NAMALWA (cell line): ENCODE data around the gene AMBRA1.

Experiments used
- DNase-seq: peaks from one replicate; pipeline ENCODE4 v3.0.0-alpha.2; 2015; ENCODE audit warnings: low spot score

Gene AMBRA1

DNA sequence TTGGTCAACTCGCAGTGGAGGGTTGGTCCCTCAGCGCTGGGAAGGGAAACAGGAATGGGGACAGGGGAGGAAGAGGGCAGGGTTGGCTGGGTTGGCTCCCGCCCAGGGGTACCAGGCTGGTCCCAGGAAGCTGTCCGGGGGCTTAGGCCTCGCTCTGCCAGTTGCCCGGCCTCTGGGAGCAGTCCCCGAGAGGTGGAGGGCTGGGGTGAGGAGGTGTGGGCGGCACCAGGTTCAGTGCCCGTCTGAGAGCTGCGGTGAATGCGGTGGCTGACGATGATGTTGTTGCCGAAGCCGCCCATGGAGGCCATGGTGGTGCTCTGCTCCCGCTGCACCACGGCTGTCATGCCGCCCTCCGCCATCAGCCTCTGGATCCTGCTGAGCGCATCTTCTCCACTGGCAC lies 196.3 kb downstream of the AMBRA1 start:
- no peak for DNase-seq

DNA sequence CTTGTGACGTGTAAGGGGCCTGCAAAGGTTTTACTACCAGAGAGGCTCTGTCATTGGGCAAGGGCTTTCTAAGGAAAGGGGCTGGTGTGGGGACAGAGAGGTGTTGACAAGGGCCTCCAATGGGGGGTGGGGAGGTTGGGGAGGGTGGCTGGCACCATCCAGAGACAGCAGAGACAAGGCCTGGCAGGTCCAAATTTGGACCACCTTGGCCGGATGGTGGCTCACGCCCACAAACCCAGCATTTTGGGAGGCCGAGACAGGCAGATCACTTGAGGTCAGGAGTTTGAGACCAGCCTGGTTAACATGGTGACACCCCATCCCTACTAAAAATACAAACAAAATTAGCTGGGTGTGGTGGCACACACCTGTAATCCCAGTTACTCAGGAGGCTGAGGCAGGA lies 200.1 kb downstream of the AMBRA1 start:
- DNase-seq, result no peak

DNA sequence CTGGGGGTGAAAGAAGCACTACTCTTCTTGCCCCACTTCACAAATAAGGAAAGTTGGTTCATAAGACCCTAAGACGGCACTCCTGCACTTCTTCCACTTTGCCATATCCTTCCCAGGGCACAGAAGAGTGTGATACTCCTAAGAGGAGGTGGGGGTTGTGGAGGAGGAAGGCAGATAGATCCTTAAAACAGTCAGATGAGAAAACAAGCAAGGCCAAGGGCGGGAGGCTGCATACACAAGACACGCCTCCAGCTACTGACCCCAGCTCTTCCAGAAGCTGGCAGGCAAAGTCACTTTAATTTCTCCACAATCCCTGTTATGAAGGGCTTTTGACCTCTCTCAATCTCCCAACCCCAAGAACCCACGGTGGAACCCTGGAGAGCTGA lies 200.6 kb downstream of the AMBRA1 start:
- no peak for DNase-seq

DNA sequence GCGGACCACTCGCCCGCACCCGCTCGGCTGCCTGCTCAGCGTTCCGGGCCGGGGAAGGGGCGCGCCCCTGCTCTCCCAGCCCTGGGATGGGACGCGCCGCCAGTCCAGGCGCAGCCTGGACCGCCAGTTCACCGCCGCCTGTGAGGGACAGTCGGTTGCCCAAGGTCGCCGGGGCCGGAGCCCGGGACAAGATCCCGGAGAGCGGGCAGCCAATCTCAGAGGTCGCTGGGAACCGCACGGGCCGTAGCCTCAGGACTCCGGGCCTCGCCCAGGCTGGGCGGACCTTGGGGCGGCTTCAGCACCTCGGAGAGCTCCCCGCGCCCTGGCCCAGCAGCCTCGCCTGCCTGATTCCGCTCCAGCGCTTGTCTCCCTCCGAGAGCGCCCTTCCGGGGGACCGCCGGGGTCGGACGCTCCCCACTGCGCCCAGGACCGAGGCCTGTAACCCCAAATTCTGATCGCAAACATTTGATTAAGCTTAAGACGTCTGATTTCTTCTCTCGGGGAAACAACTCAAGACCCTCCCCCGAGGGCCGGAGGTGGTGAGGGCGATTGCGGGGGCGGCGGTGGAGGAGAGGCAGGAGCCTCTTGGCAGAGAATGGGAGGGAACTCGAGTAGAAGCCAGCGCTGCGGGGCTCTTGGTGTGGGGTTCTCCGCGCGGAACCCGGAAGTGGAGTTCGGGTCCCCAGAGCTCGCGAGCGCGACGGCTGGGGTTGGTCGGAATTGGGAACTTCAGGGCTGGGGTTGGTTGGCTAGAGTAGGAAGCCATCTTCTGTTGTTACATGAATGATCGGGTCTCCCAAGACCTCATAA lies 201.2 kb downstream of the AMBRA1 start:
- peak; percentile 56 for DNase-seq

DNA sequence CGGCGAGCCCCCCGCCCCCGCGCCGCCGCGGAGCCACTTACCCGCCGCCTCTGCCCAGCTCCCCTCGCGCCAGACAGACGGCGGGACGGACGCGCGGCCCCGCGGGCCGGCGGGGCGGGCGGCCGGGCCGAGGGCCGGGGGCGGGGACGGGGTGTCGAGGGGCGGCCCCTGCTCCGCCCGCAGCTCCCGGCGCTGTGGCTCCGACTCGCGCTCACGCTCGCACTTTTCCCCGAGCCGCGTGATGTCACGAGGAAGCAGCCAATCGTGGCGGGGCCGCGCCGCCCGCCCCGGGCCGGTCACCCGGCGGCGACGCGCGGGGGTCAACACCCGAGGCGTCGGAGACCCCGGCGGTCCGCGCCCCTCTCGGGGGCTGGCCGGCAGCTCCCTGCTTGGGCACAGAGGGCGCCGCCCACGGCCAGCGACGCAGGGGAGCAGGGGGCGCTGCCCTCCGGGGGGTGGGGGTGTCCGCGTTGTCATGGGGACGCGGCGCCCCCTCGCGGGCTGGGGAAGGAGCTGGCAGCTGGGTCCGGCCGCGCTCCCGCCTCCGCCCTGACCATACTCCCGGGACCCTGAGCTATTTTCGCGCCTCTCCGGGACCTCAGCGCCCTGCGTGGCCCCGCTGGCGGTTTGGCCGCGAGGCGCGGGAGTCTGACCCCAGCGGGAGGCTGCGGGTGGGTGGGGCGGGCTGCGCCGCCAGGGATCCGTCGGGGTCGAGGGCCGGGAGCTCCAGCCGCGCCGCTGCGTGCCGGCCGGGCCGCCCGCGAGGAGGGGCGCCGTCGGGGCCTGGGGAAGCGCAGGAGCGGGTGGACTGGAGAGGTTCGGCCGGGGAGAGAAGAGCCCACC lies 202.0 kb downstream of the AMBRA1 start, which contains the start of gene CHRM4:
Gene CHRM4 (minus strand): TSS at position 199 of the 843 bp plus-strand sequence. CDS start 5,219 bp downstream, outside the sequence.
- no peak for DNase-seq

DNA sequence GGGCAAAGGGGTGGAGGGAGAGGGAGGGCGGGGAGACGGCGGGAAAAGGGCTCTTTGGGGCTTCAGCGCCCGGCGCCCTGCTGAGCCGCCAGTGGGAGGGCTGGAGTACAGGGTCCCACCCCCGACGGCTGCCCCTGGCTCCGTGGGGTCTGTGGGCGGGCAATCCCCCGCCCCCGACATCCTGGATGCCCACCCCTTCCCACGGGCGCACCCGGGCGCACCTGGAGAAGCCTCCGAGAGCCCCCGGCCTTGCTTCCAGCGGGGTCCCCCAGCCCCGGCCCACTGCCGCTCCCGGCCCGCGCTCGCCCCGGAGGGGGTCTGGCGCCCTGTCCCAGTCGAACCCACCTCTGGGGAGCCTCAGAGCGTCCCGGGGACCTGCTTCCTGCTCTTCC lies 202.6 kb downstream of the AMBRA1 start:
- DNase-seq, result no peak

DNA sequence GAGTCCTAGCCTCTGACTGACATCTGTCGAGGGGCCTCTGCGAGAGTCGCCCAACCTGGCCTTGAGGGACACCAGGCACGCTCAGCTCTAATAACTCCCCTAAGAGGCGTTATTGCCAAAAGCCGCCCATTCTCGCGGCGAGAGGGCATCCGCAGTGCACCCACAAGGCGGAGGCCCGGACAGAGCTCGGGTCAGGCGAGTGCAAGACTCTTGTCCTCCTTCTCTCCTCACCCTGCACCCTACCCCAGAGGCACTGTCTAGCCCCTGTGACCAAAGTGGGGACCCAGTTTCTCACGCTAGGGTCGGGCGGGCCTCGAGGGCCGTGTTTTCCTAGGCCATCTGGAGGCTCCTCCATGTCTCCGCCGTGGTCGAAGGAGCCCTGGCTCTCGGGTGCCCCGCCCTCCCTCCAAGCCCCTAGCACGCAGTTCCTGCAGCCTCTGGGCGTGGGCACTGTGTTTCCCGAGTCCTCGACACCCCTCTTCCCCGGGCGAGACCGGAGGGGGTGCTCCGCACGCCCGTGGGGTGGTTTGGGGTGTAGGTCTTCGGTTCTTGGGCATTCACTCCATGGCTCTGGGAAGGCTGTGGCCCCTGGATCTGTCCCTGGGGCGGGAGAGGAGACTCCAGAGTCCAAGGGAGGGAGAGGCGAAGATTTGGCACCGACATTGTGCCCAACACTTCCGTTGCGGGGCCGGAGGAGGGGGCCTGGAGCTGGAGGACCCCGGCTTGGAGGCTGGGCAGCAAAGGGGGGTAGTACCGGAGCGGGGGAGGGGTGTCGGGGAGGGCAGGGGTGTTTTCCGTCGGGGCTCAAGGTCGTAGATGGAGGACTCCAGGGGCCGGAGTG lies 203.3 kb downstream of the AMBRA1 start:
- no peak for DNase-seq

DNA sequence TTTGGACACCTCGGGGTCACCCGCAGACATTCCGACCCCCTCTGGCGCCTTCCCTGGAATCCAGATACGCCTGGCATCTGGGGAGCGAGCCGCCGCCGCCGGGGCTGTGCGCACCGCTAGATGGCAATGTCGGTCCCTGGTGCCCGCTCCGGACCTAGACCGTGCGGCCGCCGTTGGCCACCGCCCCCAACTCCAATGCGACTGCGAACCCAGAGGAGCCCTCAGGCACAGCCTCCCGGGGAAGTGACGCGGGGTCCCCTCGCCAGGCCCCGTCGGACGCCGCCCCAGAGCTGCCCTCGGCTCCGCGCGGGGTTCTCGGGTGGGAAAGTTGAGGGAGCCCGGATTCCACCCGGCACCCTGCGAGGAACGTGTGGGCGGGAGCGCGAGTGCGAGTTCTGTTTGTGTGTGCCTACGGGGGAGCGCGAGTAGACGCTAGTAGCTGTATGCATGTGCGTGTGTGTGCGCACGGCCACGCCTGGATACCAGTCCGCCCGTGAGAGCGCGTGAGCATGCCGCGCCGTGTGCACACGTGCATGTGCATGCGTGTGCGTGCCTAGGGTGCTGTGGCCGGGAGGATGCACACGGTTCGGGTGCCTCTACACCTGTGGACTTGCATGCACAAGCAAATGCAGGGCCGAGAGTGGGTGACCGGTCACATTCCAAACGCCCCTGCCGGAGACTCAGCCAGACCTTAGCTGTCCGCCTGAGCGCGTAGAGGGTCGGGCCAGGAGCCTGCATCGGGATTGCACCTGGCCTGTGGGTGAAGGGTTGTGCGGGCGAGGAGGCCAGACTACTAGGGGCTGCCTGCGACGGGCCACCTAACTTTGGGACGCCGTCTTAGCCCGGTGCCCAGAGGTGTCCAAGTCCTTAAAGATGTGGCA lies 204.1 kb downstream of the AMBRA1 start:
- peak; percentile 70 for DNase-seq

DNA sequence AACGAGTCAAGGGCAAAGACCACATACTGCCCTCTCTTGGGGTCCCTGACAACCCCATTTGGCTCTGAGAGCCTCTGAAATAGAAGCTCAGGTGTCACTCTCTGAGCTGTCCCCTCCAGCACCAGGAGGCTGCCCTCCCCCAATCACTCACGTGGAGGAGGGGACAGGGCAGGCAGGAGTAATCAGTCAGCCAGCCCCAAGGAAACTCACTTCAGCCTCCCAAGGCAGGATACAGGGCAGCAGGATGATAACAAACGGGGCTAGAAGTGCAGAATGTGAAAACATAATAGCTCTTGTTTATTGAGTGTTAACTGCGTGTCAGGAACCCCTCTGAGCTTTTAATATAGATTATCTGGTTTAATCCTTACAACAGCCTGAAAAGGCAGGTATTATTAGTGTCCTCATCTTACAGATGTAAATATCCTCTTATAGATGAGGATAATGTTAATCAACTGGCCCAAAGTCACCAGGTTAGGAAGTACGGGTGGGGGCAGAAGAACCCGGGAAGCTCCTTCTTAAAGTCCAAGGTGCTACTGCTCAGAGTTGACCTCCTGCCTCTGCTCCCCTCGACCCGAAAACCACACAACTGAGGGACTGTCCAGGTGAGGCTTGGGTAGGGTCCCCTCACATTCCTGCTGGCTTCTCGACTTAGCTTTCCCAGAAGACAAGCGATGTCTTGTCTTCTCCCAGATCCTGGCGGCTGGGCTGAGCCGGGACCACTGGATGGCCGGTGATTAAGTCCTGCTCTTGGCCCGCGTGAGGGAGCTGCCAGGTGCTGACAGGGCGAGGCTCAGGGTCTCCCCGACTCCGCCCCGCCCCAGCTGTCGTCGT lies 205.0 kb downstream of the AMBRA1 start:
- DNase-seq, result no peak

DNA sequence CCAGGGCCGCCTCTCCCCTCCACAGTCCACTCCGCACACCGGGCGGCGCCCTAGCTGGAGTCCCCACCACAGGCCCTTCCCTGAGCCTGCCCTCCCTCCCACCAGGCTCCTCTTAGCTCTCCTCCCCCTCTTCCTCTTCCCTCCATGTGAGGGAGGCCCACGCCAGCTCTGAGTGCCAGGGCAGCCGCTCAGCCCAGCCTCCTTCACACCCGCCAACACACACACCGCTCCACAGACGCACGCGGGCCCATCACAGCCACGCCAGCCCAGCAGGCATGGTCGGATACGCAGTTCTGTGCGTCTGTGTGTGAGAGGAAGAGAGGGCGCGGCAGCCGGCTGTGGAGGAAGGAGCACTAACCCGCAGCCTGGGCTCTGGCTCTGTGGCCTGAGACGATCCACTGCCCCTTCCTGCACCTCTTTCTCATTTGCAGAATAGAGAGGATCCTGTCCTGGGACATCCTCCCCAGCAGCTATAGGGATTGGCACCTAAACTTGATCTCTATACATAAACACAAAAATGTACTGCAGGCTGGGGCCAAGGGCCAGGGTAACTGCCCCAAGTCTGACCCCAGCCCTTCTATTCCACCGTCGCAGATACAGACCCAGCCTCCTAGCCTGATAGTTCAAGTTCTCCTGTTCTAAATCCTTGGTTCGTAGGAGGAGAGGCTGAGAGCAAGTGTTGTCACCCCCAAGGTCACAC lies 205.8 kb downstream of the AMBRA1 start:
- no peak for DNase-seq

DNA sequence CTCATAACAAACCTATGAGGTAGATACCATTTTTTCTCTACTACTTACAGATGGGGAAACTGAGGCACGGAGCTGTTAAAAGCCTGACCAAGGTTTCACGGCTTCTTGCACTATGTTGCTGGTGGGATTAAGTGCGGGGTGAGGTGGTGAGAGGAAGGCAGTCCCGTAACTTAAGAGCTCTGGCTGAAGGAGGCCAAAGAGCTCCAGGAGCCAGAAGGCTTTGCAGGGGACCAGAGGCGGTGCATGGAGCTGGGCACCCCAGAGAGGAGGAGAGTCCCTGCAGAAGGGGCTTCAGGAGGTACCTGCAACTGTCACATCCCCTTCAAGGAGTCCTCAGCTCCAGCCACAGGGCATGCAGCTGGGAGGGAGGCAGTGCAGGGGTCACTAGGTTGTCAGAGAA lies 206.4 kb downstream of the AMBRA1 start:
- no peak for DNase-seq

DNA sequence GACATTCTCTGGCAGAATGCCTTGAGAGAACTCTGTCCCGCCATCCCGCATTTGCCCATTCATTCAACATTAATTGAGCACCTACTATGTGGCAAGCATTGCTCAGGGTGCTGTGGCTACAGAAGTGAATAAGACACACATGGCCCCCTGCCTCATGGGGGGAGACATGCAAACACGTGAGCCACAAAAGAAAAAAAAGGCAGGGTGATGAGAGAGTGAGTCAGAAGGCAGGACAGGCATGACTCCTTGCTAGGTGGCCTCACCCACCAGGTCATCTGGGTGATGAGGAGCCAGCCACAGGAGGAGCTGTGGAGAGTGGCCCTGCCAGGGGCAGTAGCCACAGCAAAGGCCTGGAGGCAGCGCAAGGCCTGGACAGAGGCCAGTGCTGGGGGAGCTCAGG lies 207.1 kb downstream of the AMBRA1 start:
- DNase-seq, result no peak

DNA sequence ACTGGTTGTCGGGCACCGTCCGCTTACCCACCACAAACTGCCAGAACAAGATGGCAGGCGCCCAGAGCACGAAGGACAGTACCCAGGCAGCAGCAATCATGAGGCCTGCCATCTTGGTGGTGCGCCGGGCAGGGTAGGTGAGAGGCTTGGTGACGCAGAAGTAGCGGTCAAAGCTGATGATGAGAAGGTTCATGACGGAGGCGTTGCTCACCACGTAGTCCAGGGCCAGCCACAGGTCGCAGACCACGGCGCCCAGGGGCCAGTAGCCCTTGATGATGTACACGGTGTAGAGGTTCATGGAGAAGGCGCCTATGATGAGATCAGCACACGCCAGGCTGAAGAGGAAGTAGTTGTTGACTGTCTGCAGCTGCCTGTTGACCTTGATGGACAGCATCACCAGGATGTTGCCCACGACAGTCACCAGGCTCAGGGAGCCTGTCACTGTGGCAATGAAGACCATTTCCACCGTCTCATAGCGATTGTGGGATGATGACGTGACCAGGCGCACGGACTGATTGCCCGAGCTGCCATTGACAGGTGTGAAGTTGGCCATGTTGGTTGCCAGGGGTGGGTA lies 207.7 kb downstream of the AMBRA1 start:
- DNase-seq, result no peak

DNA sequence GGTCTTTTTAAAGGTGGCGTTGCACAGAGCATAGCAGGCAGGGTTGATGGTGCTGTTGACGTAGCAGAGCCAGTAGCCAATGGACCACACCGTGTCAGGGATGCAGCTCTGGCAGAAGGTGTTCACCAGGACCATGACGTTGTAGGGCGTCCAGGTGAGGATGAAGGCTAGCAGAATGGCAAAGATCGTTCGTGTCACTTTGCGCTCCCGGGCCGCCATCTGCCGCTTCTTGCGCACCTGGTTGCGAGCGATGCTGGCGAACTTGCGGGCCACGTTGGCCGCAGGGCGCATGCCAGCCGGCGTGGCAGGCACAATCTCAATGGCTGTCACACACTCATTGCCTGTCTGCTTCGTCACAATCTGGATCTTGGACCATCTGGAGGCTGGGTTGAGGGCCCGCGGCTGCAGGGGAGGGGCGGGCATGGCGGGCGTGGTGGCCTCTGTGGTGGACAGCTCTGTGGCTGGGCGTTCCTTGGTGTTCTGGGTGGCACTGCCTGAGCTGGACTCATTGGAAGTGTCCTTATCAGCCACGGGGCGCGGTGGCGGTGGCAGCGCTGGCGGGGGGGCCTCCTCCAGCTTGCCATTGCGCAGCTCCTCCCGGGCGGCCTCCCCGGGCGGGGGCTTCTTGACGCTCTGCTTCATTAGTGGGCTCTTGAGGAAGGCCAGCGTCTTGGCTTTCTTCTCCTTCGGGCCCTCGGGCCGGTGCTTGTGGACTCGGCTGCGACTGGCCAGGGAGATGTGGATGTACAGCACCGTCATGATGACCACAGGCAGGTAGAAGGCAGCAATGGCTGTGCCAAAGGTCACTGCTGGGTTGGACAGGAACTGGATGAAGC lies 208.4 kb downstream of the AMBRA1 start:
- DNase-seq, result no peak

DNA sequence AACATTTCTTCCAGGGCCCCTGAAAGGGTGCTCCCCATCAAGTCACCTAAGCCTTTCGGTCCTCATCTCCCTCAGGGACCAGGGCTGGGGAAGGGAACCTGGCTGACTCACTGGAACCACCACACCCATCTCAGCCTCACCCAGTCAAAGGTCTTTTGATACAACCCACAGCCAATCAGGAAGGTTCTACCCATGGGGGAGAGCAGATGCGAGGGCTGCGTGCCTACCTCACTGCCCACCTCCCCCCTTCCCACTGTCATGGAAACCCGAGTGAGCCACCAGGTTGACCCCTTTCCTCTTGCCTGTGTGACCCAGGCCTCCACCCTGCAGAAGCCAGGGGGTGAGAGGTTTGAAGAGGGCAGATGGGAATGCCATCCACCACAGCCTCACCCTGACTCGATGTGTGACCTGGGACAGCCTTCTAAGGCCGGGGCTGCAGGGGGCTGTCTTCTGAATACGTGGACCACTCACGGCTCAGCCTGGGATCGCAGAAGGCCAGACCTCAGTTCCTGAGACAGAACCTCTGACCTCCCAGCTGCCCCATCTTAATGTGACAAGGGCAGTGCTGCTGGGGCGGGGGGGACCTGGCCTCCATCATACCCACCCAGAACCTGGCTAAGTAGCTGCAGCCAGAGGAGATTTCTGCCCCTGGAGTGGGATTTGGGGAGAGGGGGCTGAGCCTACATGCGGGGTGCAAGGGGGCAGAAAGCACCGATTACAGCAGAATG lies 209.7 kb downstream of the AMBRA1 start:
- no peak for DNase-seq

DNA sequence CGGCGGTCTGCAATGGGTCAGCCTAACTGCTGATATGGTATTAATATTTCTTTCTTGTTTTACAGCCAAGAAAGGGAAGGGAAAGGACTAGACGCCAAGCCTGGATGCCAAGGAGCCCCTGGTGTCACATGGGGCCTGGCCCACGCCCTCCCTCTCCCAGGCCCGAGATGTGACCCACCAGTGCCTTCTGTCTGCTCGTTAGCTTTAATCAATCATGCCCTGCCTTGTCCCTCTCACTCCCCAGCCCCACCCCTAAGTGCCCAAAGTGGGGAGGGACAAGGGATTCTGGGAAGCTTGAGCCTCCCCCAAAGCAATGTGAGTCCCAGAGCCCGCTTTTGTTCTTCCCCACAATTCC lies 210.4 kb downstream of the AMBRA1 start:
- DNase-seq, result no peak

DNA sequence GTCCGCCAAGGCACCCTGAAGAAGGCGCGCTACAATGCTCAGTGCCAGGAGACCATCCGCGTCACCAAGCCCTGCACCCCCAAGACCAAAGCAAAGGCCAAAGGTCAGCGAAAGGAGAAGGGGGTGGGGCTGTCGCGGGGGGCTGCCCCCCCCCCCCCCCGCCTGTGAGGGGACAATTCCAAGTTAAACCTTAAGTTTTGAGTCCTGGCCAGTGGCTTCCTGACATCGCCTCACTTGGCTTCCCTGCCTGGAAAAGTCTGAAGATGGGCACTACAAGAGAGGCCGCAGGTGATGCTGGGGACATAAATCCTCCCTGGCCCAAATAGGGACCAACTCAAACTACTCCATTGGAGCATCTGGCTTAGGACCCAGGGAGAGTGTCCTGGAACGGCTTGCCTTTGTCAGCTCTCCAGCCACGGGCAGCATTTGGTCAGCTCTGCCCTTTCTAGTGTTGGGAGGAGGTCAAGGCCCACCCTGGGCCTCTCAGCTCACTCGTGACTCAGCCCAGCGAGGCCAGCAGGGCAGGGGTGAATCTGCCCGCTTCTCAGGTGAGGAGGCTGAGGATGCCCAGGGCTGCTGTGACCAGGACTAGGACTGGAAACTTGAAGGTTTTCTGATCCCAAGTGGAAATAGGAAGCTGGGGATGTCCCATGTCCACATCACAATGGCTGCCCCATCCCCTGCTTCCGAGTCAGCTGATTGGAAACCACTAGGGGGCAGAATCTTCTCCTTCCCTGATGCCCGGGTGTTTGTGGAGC lies 211.0 kb downstream of the AMBRA1 start:
- DNase-seq, result no peak
